HG03521 (cell line): ENCODE data around the gene RNLS.

Source experiments
- ATAC-seq: cut with Tn5 transposase; IDR thresholded peaks from one replicate; pipeline ENCODE4 v1.9.1; 2021; ENCODE audit warnings: mild to moderate bottlenecking, moderate library complexity; ENCODE audit not compliant: unreplicated experiment

RNLS gene

GRCh38 chr10:88525371-88526069 is 57.6 kb downstream of the RNLS start:
- no peak for ATAC-seq

GRCh38 chr10:88523739-88524400 is 59.2 kb downstream of the RNLS start:
- ATAC-seq, result no peak

GRCh38 chr10:88522715-88523114 is 60.4 kb downstream of the RNLS start:
- ATAC-seq, result no peak

- no peak for ATAC-seq
These were observed 61.3 kb downstream of the RNLS start for GRCh38 chr10:88521791-88522190.

- no peak for ATAC-seq
These were observed 67.9 kb downstream of the RNLS start for GRCh38 chr10:88515235-88515634.

GRCh38 chr10:88512599-88512998 is 70.5 kb downstream of the RNLS start:
- no peak for ATAC-seq

GRCh38 chr10:88508796-88509195 is 74.3 kb downstream of the RNLS start:
- no peak for ATAC-seq

GRCh38 chr10:88507826-88508453 is 75.2 kb downstream of the RNLS start:
- no peak for ATAC-seq

GRCh38 chr10:88507404-88507803 is 75.7 kb downstream of the RNLS start:
- ATAC-seq, result no peak

- no peak for ATAC-seq
These were observed 77.4 kb downstream of the RNLS start for GRCh38 chr10:88505680-88506215.

GRCh38 chr10:88505265-88505664 is 77.9 kb downstream of the RNLS start:
- no peak for ATAC-seq

- ATAC-seq, result no peak
These were observed 82.5 kb downstream of the RNLS start for GRCh38 chr10:88500656-88501055.

- ATAC-seq, result no peak
These were observed 83.3 kb downstream of the RNLS start for GRCh38 chr10:88499569-88500470.

- no peak for ATAC-seq
These were observed 85.2 kb downstream of the RNLS start for GRCh38 chr10:88497913-88498312.

GRCh38 chr10:88494537-88494936 is 88.6 kb downstream of the RNLS start:
- no peak for ATAC-seq

GRCh38 chr10:88493691-88494483 is 89.2 kb downstream of the RNLS start:
- no peak for ATAC-seq

GRCh38 chr10:88491314-88491713 is 91.8 kb downstream of the RNLS start:
- no peak for ATAC-seq

GRCh38 chr10:88490231-88490980 is 92.7 kb downstream of the RNLS start:
- no peak for ATAC-seq

GRCh38 chr10:88489107-88489506 is 94.0 kb downstream of the RNLS start:
- no peak for ATAC-seq
